Ovary (tissue), 3 donors: ENCODE results near the gene KIR2DL1.
"Not testable (repeated sequence)": the region's sequence is repeated elsewhere in the genome, so short reads cannot be mapped to it uniquely, and the experiment has no call there.

Source experiments
- POLR2A ChIP-seq: fragments of 450-650 bp; IDR thresholded peaks from one replicate; pipeline ENCODE4 v1.6.1; 2017; ENCODE audit warnings: antibody characterized with exemption, mild to moderate bottlenecking, moderate library complexity
- TF ChIP-seq, protein P1 (sequence below), 3 donors: fragments of 450-650 bp in 2 of 3; fragments of 200-600 bp in 1 of 3; IDR thresholded peaks; one replicate each; pipeline versions ENCODE4 v1.5.1 to v1.8.0; 2016 to 2022; ENCODE audit warnings: antibody characterized with exemption in 3 of 3, mild to moderate bottlenecking in 1 of 3
- donor health status: DM: no; HTN: no; CAD: no.

DNA sequence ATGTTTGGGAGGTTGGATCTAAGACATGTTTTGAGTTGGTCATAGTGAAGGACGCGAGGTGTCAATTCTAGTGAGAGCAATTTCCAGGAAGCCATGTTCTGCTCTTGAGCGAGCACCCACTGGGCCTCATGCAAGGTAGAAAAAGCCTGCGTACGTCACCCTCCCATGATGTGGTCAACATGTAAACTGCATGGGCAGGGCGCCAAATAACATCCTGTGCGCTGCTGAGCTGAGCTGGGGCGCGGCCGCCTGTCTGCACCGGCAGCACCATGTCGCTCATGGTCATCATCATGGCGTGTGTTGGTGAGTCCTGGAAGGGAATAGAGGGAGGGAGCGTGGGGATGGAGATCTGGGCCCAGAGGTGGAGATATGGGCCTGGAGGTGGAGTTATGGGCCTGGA, 62.9 kb downstream of the KIR2DL1 start, which contains the start of gene KIR2DS4:
- TF ChIP-seq, protein P1, sequence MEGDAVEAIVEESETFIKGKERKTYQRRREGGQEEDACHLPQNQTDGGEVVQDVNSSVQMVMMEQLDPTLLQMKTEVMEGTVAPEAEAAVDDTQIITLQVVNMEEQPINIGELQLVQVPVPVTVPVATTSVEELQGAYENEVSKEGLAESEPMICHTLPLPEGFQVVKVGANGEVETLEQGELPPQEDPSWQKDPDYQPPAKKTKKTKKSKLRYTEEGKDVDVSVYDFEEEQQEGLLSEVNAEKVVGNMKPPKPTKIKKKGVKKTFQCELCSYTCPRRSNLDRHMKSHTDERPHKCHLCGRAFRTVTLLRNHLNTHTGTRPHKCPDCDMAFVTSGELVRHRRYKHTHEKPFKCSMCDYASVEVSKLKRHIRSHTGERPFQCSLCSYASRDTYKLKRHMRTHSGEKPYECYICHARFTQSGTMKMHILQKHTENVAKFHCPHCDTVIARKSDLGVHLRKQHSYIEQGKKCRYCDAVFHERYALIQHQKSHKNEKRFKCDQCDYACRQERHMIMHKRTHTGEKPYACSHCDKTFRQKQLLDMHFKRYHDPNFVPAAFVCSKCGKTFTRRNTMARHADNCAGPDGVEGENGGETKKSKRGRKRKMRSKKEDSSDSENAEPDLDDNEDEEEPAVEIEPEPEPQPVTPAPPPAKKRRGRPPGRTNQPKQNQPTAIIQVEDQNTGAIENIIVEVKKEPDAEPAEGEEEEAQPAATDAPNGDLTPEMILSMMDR (IDR thresholded peaks at IDR 0.05), result not testable (repeated sequence)
- TF ChIP-seq POLR2A, result not testable (repeated sequence)
